ENCODE measurements around the gene AZGP1.
"Not testable (repeated sequence)": the region's sequence is repeated elsewhere in the genome, so short reads cannot be mapped to it uniquely, and the experiment has no call there.

The AZGP1 gene

GRCh38 chr7:99975782-99976521 lies at the start of gene AZGP1:
TSS of gene AZGP1 (minus strand) at chr7:99976031. CDS start at chr7:99976020, 11 bp downstream.
- DNase-seq (ENCODE audit: low read depth): no peak

DNA sequence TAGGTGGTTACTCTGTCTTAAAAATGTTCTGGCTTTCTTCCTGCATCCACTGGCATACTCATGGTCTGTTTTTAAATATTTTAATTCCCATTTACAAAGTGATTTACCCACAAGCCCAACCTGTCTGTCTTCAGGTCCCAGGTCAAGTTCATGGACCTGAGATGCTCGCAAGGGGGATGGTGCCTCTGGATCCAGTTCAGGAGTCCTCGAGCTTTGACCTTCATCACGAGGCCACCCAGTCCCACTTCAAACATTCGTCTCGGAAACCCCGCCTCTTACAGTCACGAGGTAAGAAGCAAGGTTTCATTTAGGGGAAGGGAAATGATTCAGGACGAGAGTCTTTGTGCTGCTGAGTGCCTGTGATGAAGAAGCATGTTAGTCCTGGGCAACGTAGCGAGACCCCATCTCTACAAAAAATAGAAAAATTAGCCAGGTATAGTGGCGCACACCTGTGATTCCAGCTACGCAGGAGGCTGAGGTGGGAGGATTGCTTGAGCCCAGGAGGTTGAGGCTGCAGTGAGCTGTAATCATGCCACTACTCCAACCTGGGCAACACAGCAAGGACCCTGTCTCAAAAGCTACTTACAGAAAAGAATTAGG lies 48.3 kb upstream of the AZGP1 start:
- DNase-seq (ENCODE audit: low read depth): no peak

DNA sequence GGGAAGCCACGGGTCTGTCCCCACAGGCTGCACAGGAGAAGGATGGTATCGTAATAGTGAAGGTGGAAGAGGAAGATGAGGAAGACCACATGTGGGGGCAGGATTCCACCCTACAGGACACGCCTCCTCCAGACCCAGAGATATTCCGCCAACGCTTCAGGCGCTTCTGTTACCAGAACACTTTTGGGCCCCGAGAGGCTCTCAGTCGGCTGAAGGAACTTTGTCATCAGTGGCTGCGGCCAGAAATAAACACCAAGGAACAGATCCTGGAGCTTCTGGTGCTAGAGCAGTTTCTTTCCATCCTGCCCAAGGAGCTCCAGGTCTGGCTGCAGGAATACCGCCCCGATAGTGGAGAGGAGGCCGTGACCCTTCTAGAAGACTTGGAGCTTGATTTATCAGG lies 47.7 kb upstream of the AZGP1 start:
- DNase-seq (ENCODE audit: low read depth): no peak

GRCh38 chr7:100022621-100023020 lies 46.8 kb upstream of the AZGP1 start:
- no peak for DNase-seq (ENCODE audit: low read depth)

DNA sequence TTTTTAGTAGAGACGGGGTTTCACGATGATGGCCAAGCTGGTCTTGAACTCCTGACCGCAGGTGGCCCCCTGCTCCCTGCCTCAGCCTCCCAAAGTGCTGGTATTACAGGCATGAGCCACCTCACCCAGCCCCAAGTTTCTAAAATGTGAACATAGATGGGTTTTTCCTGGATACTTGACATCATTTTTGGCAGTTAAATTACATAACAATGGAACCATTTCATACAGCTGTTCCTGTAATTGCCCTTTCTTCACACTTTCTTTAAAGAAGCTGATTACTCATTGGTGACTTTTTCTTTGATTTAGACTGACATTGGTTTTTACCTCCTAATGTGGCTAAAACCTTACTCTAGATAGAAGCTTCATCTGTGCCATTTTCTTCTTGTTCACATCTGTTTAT lies 45.5 kb upstream of the AZGP1 start:
- DNase-seq (ENCODE audit: low read depth): no peak

GRCh38 chr7:100019908-100020307 lies 44.1 kb upstream of the AZGP1 start:
- DNase-seq (ENCODE audit: low read depth): no peak

DNA sequence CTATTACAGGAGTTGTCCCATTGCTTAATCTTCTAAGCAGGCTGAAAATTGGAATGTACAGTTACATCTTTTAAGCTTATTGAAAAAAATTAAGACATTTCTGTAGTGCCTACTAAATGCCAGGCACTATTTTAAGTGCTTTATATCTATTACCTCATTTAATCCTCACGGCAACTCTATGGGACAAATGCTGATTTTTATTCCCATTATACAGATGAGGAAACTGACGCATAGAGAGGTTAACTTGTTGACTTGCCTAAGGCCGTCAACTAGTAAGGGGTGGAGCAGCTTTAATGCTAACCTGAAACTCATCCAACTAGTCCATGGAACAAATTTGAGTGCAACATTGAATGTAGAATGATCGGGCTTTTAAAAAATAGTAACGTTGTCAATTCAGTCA lies 42.0 kb upstream of the AZGP1 start:
- DNase-seq (ENCODE audit: low read depth): no peak

- DNase-seq (ENCODE audit: low read depth): no peak
Measured at GRCh38 chr7:100017300-100017699, 41.5 kb upstream of the AZGP1 start.

DNA sequence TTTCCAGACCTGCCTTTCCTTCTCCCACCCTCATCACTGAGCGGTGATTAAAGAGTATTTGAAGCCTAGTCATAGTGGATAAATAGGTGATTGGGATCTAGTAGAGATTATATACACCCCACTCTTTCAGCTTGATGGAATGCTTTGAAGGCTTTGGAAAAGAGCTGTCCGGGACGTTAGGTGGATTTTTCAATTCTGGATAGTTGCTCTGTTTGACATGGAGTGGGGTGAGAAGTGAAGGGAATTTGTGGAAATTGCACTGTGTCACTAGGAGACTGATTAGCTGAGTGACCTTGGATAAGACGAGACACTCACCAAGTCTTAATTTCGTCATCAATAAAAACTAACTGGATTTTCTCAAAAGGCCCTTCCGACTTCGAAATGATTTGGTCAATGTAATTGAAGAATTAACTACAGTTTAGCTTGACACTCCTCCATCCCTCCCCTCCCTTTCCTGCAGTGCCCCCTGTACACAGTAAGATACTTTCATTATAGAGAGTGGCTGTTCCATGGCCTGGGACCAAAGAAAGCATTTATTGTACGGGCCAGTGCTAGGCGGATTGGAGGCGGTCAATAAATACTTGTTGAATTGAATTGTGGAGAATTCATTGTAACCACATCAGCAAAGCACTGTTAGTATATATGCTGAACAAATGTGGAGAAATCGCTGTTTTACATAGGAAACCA lies 40.5 kb upstream of the AZGP1 start:
- DNase-seq (ENCODE audit: low read depth): no peak

DNA sequence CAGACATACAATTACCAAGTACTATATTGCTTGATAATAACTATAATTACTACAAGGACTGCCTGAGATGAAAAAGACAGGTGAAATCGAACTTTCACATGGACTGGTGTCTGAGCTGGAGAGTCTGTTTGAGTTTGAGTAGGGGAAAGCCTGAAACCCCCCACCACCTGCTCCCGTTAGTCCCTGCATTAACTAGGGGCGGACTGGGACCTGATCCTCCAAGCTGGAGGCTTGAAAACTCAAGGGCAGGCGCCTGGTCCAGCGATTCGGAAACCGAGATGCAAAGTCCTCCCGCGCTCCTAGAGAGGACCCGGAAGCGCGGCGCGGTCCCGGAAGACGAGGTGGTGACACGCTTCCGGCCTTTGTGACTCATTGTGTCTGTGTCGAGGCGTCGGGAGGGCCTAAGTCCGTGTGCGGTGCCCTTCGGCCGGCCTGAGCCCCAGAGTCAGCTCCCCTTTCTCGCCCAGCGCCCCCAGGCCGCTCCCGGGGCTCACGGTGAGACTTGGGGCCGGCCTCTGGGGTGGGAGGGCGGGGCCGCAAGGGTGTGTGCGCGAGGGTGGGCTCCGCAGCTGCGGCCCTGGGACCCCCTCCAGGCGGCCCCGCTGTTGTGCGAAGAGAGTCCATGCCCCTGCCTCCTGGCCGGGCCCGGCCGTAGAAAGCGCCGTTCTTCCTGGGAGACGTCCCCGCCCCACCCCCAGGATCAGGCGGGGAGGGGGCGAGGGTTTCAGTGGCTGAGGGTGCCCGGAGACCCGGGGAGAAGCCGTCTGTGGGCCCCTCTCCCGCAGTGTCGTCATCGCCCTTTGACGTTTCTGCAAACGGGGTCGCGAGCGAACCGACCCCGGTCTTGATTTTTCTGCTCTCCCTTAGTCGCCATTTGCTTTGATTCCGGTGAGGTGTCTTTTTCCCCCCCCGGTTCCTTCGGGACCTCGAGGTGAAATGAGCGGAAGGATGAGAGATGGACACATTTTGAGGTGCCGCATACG lies 39.7 kb upstream of the AZGP1 start, which contains the start of gene ZKSCAN1:
TSS of gene ZKSCAN1 (plus strand) at position 365 of the 983 bp plus-strand sequence. CDS start 7,911 bp downstream, outside the sequence.
- peak; percentile 75 for DNase-seq (ENCODE audit: low read depth)

GRCh38 chr7:100013328-100013676 lies 37.5 kb upstream of the AZGP1 start:
- no peak for DNase-seq (ENCODE audit: low read depth)

DNA sequence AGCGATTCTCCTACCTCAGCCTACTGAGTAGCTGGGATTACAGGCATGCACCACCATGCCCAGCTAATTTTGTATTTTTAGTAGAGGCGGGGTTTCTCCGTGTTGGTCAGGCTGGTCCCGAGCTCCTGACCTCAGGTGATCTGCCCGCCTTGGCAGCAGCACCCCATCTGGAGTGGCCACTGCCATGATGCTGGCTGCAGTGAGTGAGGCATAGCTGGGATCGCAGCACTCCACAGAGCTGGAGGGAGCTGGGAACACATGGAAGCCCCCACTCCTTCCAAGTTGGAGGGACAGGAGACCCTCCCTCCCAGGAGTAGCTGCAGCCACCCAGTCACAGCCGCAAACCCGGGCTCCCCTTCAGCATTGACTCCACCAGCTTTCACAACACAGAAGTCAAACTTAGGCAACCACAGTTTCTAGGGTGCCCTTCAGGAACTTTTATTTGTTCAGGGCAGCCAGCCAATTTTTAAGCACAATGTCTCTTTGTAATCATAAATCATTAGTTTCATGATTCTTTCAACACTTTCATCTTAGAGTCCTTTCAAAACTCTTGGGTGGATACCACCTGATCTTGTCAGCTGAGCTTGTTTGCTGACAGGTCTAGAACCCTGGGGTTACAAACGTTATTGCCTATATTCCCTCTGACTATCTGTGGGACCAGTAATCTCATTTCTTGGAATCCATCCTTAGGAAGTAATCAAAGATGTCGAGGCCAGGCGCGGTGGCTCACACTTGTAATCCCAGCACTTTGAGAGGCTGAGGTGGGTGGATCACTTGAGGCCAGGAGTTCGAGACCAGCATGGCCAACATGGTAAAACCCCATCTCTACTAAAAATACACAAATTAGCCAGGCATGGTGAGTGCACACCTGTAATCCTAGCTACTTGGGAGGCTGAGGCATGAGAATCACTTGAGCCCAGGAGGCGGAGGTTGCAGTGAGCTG lies 36.8 kb upstream of the AZGP1 start:
- not testable (repeated sequence) for DNase-seq (ENCODE audit: low read depth)

DNA sequence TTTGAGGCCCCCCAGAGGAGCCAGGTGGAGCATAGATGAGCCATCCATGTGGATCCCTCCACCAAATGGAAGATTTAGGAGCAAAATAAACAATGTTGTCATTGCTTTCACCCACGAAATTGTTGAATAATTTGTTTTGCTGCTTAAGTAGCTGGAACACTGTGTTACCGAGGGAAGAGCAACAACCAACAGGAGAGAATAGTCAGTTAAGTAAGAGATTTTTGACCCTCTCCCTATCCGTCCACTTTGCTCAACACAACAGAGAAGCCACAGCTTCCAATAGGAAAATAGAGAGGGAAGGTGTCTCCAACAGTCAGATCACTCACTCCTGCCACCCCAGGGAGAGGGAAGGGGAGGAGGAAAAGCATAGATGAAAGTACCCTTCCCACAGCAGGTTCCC lies 35.7 kb upstream of the AZGP1 start:
- no peak for DNase-seq (ENCODE audit: low read depth)

DNA sequence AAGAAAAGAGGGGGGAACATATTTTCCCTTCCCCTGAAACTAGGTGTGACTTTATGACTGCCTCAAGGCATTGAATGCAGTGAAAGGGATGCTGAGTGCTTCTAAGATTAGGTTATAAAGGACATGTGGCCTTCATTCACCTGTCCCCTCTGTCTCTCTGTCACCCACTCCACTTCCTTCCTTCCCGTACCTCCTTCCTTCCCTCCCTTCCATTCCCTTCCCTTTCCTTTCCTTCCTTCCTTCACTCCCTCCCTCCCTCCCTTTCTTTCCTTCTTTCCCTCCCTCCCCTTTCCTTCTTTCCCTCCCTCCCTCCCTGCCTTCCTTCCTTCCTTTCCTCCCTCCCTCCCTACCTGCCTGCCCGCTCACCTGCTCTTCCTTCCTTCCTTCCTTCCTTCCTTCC lies 35.1 kb upstream of the AZGP1 start:
- DNase-seq (ENCODE audit: low read depth): no peak

GRCh38 chr7:100009952-100010351 lies 34.1 kb upstream of the AZGP1 start:
- DNase-seq (ENCODE audit: low read depth): not testable (repeated sequence)

DNA sequence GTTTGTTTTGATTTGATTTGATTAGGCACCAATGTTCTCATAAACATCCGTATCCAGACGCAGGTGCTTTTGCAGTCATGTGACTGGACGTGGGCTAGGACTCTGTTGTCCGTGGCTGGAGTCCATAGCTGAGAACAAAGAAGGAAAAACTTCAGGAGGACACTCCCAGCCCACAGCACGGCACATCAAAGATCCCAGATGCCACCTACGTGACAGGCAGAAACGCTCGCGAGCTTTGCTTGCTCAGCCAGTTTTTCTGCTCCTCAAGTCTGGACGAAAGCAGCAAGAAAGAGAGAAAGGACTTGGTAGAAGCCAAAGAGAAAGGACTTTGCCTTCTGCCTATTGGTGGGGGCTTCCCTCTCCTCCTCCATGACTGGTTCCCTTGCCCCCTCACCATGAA lies 32.7 kb upstream of the AZGP1 start:
- DNase-seq (ENCODE audit: low read depth): no peak

GRCh38 chr7:100007887-100008286 lies 32.1 kb upstream of the AZGP1 start:
- DNase-seq (ENCODE audit: low read depth): no peak

GRCh38 chr7:100003711-100004661 lies 28.2 kb upstream of the AZGP1 start:
- no peak for DNase-seq (ENCODE audit: low read depth)

DNA sequence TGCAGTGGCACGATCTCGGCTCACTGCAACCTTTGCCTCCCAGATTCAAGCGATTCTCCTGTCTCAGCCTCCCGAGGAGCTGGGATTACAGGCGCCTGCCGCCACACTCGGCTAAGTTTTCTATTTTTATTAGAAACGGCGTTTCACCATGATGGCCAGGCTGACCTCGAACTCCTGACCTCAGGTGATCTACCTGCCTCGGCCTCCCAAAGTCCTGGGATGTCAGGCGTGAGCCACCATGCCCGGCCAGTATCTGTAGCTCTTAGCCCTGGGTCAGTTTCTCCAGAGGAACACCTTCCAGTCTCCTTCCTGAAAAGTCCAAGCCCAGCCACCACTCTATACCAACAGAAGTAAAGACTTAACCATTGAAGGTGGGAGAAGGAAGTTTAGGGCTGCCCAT lies 24.4 kb upstream of the AZGP1 start:
- DNase-seq (ENCODE audit: low read depth): no peak
